CD14-positive monocyte (primary cell): ENCODE results near the gene RAB6B. TPM values are rescaled to one million over a fixed set of nuclear protein-coding genes. Genes with fewer than 3 reads are reported as not detected.

Experiments used
- DNase-seq, 3 donors: peaks; one replicate each; pipeline ENCODE4 v3.0.0-alpha.2; 2011 to 2022
- H2AFZ ChIP-seq: 2 replicates; pipeline ENCODE4 v1.6.0; 2012; ENCODE audit warnings: mild to moderate bottlenecking, low read depth, low read length, inconsistent platforms; ENCODE audit not compliant: insufficient read depth, poor library complexity, severe bottlenecking
- H3K27ac ChIP-seq, 2 donors: 1 replicate in 1 of 2; 2 replicates in 1 of 2; pipeline ENCODE4 v1.5.1; 2012 to 2013; ENCODE audit warnings: low read length in 2 of 2, control low read depth in 1 of 2, inconsistent platforms in 1 of 2, low read depth in 1 of 2, mild to moderate bottlenecking in 1 of 2
- H3K27me3 ChIP-seq, 2 donors: one replicate each; pipeline versions ENCODE4 v1.6.0 to v1.6.1; 2011 to 2013; ENCODE audit warnings: low read length in 2 of 2; ENCODE audit not compliant: control insufficient read depth in 2 of 2, insufficient read depth in 2 of 2
- H3K36me3 ChIP-seq, 2 donors: replicated peaks in 1 of 2; 1 replicate in 1 of 2; 2 replicates in 1 of 2; pipeline versions ENCODE4 v1.5.1 to v1.6.1; 2012 to 2013; ENCODE audit warnings: low read length in 2 of 2, control low read depth in 1 of 2, inconsistent platforms in 1 of 2, mild to moderate bottlenecking in 1 of 2; ENCODE audit not compliant: insufficient read depth in 2 of 2, control insufficient read depth in 1 of 2
- H3K4me1 ChIP-seq, 2 donors: 1 replicate in 1 of 2; 2 replicates in 1 of 2; pipeline versions ENCODE4 v1.5.1 to v1.6.1; 2012 to 2013; ENCODE audit warnings: low read length in 2 of 2, control low read depth in 1 of 2, inconsistent platforms in 1 of 2, mild to moderate bottlenecking in 1 of 2, moderate library complexity in 1 of 2; ENCODE audit not compliant: insufficient read depth in 2 of 2, control insufficient read depth in 1 of 2
- H3K4me2 ChIP-seq: replicated peaks from 2 replicates; pipeline ENCODE3; 2012; ENCODE audit warnings: low read length, moderate library complexity, mild to moderate bottlenecking; ENCODE audit not compliant: poor library complexity, severe bottlenecking; ENCODE audit errors: extremely low read depth
- H3K4me3 ChIP-seq, 3 experiments: fragments of 200-600 bp in 1 of 3; sonication (generic) in 1 of 3; replicated peaks in 1 of 3; 1 replicate in 2 of 3; 2 replicates in 1 of 3; pipeline ENCODE4 v1.5.1; 2011 to 2013; ENCODE audit warnings: low read length in 3 of 3, mild to moderate bottlenecking in 3 of 3, control low read depth in 2 of 3, low read depth in 2 of 3, inconsistent platforms in 1 of 3, moderate library complexity in 1 of 3
- H3K79me2 ChIP-seq: 2 replicates; pipeline ENCODE4 v1.6.0; 2012; ENCODE audit warnings: mild to moderate bottlenecking, control low read depth, inconsistent platforms, low read length, moderate library complexity; ENCODE audit not compliant: insufficient read depth
- H3K9ac ChIP-seq: 2 replicates; pipeline ENCODE4 v1.6.0; 2017; ENCODE audit warnings: low read length, mild to moderate bottlenecking; ENCODE audit not compliant: insufficient read depth, poor library complexity, severe bottlenecking
- H3K9me3 ChIP-seq, 2 donors: replicated peaks in 1 of 2; 1 replicate in 1 of 2; 2 replicates in 1 of 2; pipeline versions ENCODE4 v1.5.1 to v1.6.1; 2012 to 2013; ENCODE audit warnings: low read length in 2 of 2, control low read depth in 1 of 2; ENCODE audit not compliant: control insufficient read depth in 1 of 2, insufficient read depth in 1 of 2
- H4K20me1 ChIP-seq: 2 replicates; pipeline ENCODE4 v1.6.0; 2012; ENCODE audit warnings: mild to moderate bottlenecking, low read length, control low read depth, moderate library complexity; ENCODE audit not compliant: insufficient read depth
- H3K27ac Mint-ChIP-seq, 7 donors: one replicate each; pipeline ENCODE4 v1.8.0; 2020; ENCODE audit warnings: mild to moderate bottlenecking in 7 of 7, mixed read lengths in 7 of 7, moderate library complexity in 6 of 7, inconsistent platforms in 2 of 7
- H3K27me3 Mint-ChIP-seq, 3 donors: one replicate each; pipeline ENCODE4 v1.8.0; 2021 to 2022; ENCODE audit warnings: low read depth in 3 of 3, mild to moderate bottlenecking in 3 of 3, mixed read lengths in 3 of 3, moderate library complexity in 3 of 3, inconsistent platforms in 1 of 3
- H3K36me3 Mint-ChIP-seq, 2 donors: one replicate each; pipeline ENCODE4 v1.8.0; 2020; ENCODE audit warnings: mixed read lengths in 2 of 2, inconsistent platforms in 1 of 2, mild to moderate bottlenecking in 1 of 2
- H3K4me1 Mint-ChIP-seq: one replicate; pipeline ENCODE4 v1.8.0; 2020; ENCODE audit warnings: mild to moderate bottlenecking, mixed read lengths
- H3K4me3 Mint-ChIP-seq, 2 donors: one replicate each; pipeline ENCODE4 v1.8.0; 2020; ENCODE audit warnings: mild to moderate bottlenecking in 2 of 2, mixed read lengths in 2 of 2, moderate library complexity in 1 of 2
- H3K9me3 Mint-ChIP-seq, 7 donors: one replicate each; pipeline ENCODE4 v1.8.0; 2020 to 2022; ENCODE audit warnings: mixed read lengths in 7 of 7, mild to moderate bottlenecking in 6 of 7, moderate library complexity in 6 of 7, inconsistent platforms in 2 of 7
- CTCF ChIP-seq: fragments of 200-600 bp; IDR thresholded peaks from one replicate; pipeline ENCODE4 v1.8.0; 2022; ENCODE audit warnings: antibody characterized with exemption, mild to moderate bottlenecking
- WGBS: methylation state at CpG from one replicate; pipeline ENCODE4 v1.1.5; 2013; ENCODE audit warnings: missing lambda C conversion rate; ENCODE audit not compliant: insufficient coverage; 5-methylcytosine and 5-hydroxymethylcytosine counted together
- intact Hi-C, 2 donors: fragments of 100-400 bp; cut with micrococcal nuclease; formaldehyde crosslinking; loops; one replicate each; pipeline versions ENCODE4 v1.15.0 to v1.15.1; 2023
- polyA plus RNA-seq, 3 donors: library from polyadenylated mRNA; depleted of rRNA in 1 of 3; unstranded in 2 of 3; stranded (reverse) in 1 of 3; fragments of 300-500 nt in 2 of 3; fragments of >200 nt in 1 of 3; fragmentation: Illumina TruSeq in 2 of 3; gene quantifications; 1 replicate in 2 of 3; 2 replicates in 1 of 3; pipeline ENCODE4 v1.2.3, GENCODE V29; 2012 to 2021

The RAB6B gene
- polyA plus RNA-seq, 3 donors: 0.46 TPM; not detected in 2

- Histone ChIP-seq H3K36me3 (no peaks in the 10 kb centered on the region), H3K27me3 (no peaks in the 10 kb centered on the region), H3K4me2 (no peak overlapping the region), H3K27ac (no peak overlapping the region), H3K9me3 (no peaks in the 10 kb centered on the region), H3K4me3 (no peak overlapping the region), H2AFZ (no peak overlapping the region), H3K4me1 (no peaks in the 10 kb centered on the region), H4K20me1 (no peaks in the 10 kb centered on the region), H3K9ac (no peak overlapping the region), H3K79me2 (no peaks in the 10 kb centered on the region)
- no peaks in the 10 kb centered on the region for H3K36me3 Mint-ChIP-seq
- 92% methylated on average over 9 of the region's 12 CpGs for WGBS
- intact Hi-C loops: no loop called here
- H3K4me1 Mint-ChIP-seq: no peaks in the 10 kb centered on the region
- peaks cover 0 to under 1% (median 0%) of the 10 kb centered on the region in 7 donors for H3K9me3 Mint-ChIP-seq
- H3K27me3 Mint-ChIP-seq: peaks cover 0 to 2% (median 1%) of the 10 kb centered on the region in 3 donors
- peak overlapping the region in 3 of 7 donors; percentile 15 to 37 (median 22) for H3K27ac Mint-ChIP-seq
- no peak for DNase-seq
- no peak for TF ChIP-seq CTCF
- H3K4me3 Mint-ChIP-seq: no peak overlapping the region
Observed at GRCh38 chr3:133838916-133839800, 56.5 kb downstream of the RAB6B start.

- H3K9ac ChIP-seq: no peak overlapping the region
- H3K4me3 Mint-ChIP-seq: no peak overlapping the region
- no peak overlapping the region for H2AFZ ChIP-seq
- no peaks in the 10 kb centered on the region for H3K79me2 ChIP-seq
- H3K36me3 ChIP-seq: no peaks in the 10 kb centered on the region
- no peaks in the 10 kb centered on the region for H3K9me3 ChIP-seq
- intact Hi-C loops: no loop called here
- no peak overlapping the region for H3K27ac Mint-ChIP-seq
- no peak overlapping the region for H3K27ac ChIP-seq
- no peak overlapping the region for H3K4me3 ChIP-seq
- no peaks in the 10 kb centered on the region for H3K4me1 ChIP-seq
- H3K36me3 Mint-ChIP-seq: no peaks in the 10 kb centered on the region
- H3K4me2 ChIP-seq: no peak overlapping the region
- TF ChIP-seq CTCF: no peak
- H3K27me3 Mint-ChIP-seq: peaks cover 0 to 2% (median 1%) of the 10 kb centered on the region in 3 donors
- H3K27me3 ChIP-seq: no peaks in the 10 kb centered on the region
- no peak for DNase-seq
- H3K4me1 Mint-ChIP-seq: no peaks in the 10 kb centered on the region
- WGBS: 100% methylated on average over 3 of the region's 4 CpGs
- H4K20me1 ChIP-seq: no peaks in the 10 kb centered on the region
- H3K9me3 Mint-ChIP-seq: no peaks in the 10 kb centered on the region
Observed at GRCh38 chr3:133838296-133838789, 57.3 kb downstream of the RAB6B start.
